Nephron progenitor cell (in vitro differentiated cells): Measurements from ENCODE around the gene THBS1.

Experiments
- DNase-seq: peaks from one replicate; pipeline ENCODE4 v3.0.0; 2021
- H3K27ac Mint-ChIP-seq: 2 replicates; pipeline ENCODE4 v1.8.0; 2021; ENCODE audit warnings: mild to moderate bottlenecking, moderate library complexity, mixed read lengths
- H3K27me3 Mint-ChIP-seq: 2 replicates; pipeline ENCODE4 v1.8.0; 2021; ENCODE audit warnings: mild to moderate bottlenecking, low read depth, mixed read lengths; ENCODE audit not compliant: poor library complexity
- H3K36me3 Mint-ChIP-seq: 2 replicates; pipeline ENCODE4 v1.8.0; 2021; ENCODE audit warnings: low read depth, mixed read lengths
- H3K4me1 Mint-ChIP-seq: 2 replicates; pipeline ENCODE4 v1.8.0; 2021; ENCODE audit warnings: mixed read lengths
- H3K4me3 Mint-ChIP-seq: 2 replicates; pipeline ENCODE4 v1.8.0; 2021; ENCODE audit warnings: mild to moderate bottlenecking, moderate library complexity, mixed read lengths
- H3K9me3 Mint-ChIP-seq: 2 replicates; pipeline ENCODE4 v1.8.0; 2021; ENCODE audit warnings: mild to moderate bottlenecking, moderate library complexity, mixed read lengths
- CTCF ChIP-seq: fragments of 200-600 bp; sonication (generic); IDR thresholded peaks from 2 replicates; pipeline ENCODE4 v1.5.0; 2021; ENCODE audit warnings: antibody characterized with exemption

The THBS1 gene

GRCh38 chr15:39628546-39629257 lies 47.8 kb downstream of the THBS1 start:
- H3K27me3 Mint-ChIP-seq, result peaks cover 7% of the 10 kb centered on the region
- no peak for TF ChIP-seq CTCF
- H3K27ac Mint-ChIP-seq, result no peak overlapping the region
- no peak overlapping the region for H3K4me3 Mint-ChIP-seq
- peaks cover 19% of the 10 kb centered on the region for H3K4me1 Mint-ChIP-seq
- no peaks in the 10 kb centered on the region for H3K36me3 Mint-ChIP-seq
- H3K9me3 Mint-ChIP-seq, result peaks cover 6% of the 10 kb centered on the region
- DNase-seq, result no peak

GRCh38 chr15:39629371-39629770 lies 48.5 kb downstream of the THBS1 start:
- Mint-ChIP-seq H3K27ac (no peak overlapping the region), H3K27me3 (peaks cover 7% of the 10 kb centered on the region), H3K4me3 (no peak overlapping the region), H3K9me3 (peaks cover 6% of the 10 kb centered on the region), H3K36me3 (no peaks in the 10 kb centered on the region), H3K4me1 (peaks cover 19% of the 10 kb centered on the region)
- DNase-seq, result no peak
- TF ChIP-seq CTCF, result no peak

GRCh38 chr15:39629906-39630305 lies 49.0 kb downstream of the THBS1 start:
- peaks cover 7% of the 10 kb centered on the region for H3K27me3 Mint-ChIP-seq
- TF ChIP-seq CTCF, result no peak
- H3K27ac Mint-ChIP-seq, result no peak overlapping the region
- H3K4me1 Mint-ChIP-seq, result peaks cover 19% of the 10 kb centered on the region
- no peak overlapping the region for H3K4me3 Mint-ChIP-seq
- no peaks in the 10 kb centered on the region for H3K36me3 Mint-ChIP-seq
- no peak for DNase-seq
- peaks cover 6% of the 10 kb centered on the region for H3K9me3 Mint-ChIP-seq

GRCh38 chr15:39631357-39631756 lies 50.5 kb downstream of the THBS1 start:
- Mint-ChIP-seq H3K27me3 (peaks cover 8% of the 10 kb centered on the region), H3K4me1 (peaks cover 19% of the 10 kb centered on the region), H3K36me3 (no peaks in the 10 kb centered on the region), H3K4me3 (no peak overlapping the region), H3K27ac (no peak overlapping the region), H3K9me3 (no peaks in the 10 kb centered on the region)
- no peak for DNase-seq
- no peak for TF ChIP-seq CTCF

- TF ChIP-seq CTCF, result no peak
- Mint-ChIP-seq H3K4me3 (no peak overlapping the region), H3K27me3 (peaks cover 4% of the 10 kb centered on the region), H3K9me3 (no peaks in the 10 kb centered on the region), H3K4me1 (peaks cover 18% of the 10 kb centered on the region), H3K36me3 (no peaks in the 10 kb centered on the region), H3K27ac (no peak overlapping the region)
- no peak for DNase-seq
Measured at GRCh38 chr15:39638041-39638440, 57.2 kb downstream of the THBS1 start.

- Mint-ChIP-seq H3K4me3 (no peak overlapping the region), H3K4me1 (peaks cover 28% of the 10 kb centered on the region), H3K9me3 (no peaks in the 10 kb centered on the region), H3K36me3 (no peaks in the 10 kb centered on the region), H3K27me3 (peaks cover 4% of the 10 kb centered on the region), H3K27ac (no peak overlapping the region)
- DNase-seq, result no peak
- TF ChIP-seq CTCF, result no peak
Measured at GRCh38 chr15:39639037-39639436, 58.2 kb downstream of the THBS1 start.
